Measurements from ENCODE around the gene ZNF101.

ZNF101 gene

GRCh38 chr19:19636573-19637185, 32.0 kb upstream of the ZNF101 start:
- TF ChIP-seq CTCF (IDR thresholded peaks at IDR 0.05; ENCODE audit: low read depth, low read length, missing control alignments): no peak
- H3K36me3 ChIP-seq (replicated peaks): peaks cover 39% of the 10 kb centered on the region
- no peak for DNase-seq
- H3K27me3 ChIP-seq (replicated peaks): no peaks in the 10 kb centered on the region
- no peak overlapping the region for H3K27ac ChIP-seq
- no peak overlapping the region for H3K4me3 ChIP-seq (ENCODE audit: low read depth, low read length)
- in situ Hi-C loops (cut with HindIII; ENCODE audit: low pct_ligation_motif_present, low sequenced_read_pairs): no loop called here

GRCh38 chr19:19637186-19637522, 31.5 kb upstream of the ZNF101 start:
- H3K36me3 ChIP-seq (replicated peaks): peaks cover 39% of the 10 kb centered on the region
- TF ChIP-seq CTCF (IDR thresholded peaks at IDR 0.05; ENCODE audit: low read depth, low read length, missing control alignments): no peak
- no peak overlapping the region for H3K4me3 ChIP-seq (ENCODE audit: low read depth, low read length)
- no peak for DNase-seq
- H3K27ac ChIP-seq: no peak overlapping the region
- H3K27me3 ChIP-seq (replicated peaks): no peaks in the 10 kb centered on the region
- in situ Hi-C loops (cut with HindIII; ENCODE audit: low pct_ligation_motif_present, low sequenced_read_pairs): no loop called here

DNA sequence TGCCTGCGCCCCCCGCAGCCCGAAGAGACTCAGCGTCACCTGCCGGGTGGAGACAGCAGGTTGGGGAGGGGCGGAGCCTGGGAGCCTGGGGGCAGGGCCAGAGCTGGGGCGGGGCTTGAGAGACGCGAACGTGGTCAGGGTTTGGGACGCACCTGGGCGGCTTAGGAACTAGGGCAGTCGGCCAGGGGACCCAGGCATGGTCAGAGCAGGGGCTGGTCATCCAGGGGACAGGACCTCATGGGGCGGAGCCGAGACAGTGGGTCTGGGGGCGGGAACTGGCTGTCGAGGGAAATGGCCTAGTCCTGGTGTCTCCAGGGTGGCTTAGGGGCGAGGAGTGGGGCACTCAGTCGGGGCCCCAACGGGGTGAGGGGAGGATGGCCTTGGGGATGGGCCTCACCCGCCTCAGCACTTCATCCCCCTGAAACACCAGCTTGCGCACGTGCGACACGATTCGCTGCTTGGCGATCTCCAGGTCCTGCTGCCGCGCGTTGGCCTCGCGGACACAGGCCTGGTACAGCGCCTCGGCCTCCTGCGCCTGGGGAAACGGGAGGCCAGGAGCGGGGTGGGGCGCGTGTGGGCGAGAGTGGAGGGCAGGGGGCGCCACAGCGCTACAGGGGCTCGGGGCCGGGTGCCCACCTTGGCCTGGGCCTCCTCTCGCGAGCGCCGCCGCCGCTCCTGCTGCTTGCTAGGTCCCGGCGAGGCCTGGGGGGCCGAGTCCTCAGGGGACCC, 31.0 kb upstream of the ZNF101 start:
- in situ Hi-C loops (cut with HindIII; ENCODE audit: low pct_ligation_motif_present, low sequenced_read_pairs): no loop called here
- Histone ChIP-seq H3K4me3 (ENCODE audit: low read depth, low read length) (no peak overlapping the region), H3K27me3 (replicated peaks) (no peaks in the 10 kb centered on the region), H3K27ac (no peak overlapping the region), H3K36me3 (replicated peaks) (peaks cover 39% of the 10 kb centered on the region)
- no peak for TF ChIP-seq CTCF (IDR thresholded peaks at IDR 0.05; ENCODE audit: low read depth, low read length, missing control alignments)
- DNase-seq: no peak

GRCh38 chr19:19642506-19643157, 26.0 kb upstream of the ZNF101 start:
- in situ Hi-C loops (cut with HindIII; ENCODE audit: low pct_ligation_motif_present, low sequenced_read_pairs): no loop called here
- Histone ChIP-seq H3K4me3 (ENCODE audit: low read depth, low read length) (peak overlapping the region; percentile 81), H3K27ac (no peak overlapping the region), H3K36me3 (replicated peaks) (peaks cover 23% of the 10 kb centered on the region), H3K27me3 (replicated peaks) (no peaks in the 10 kb centered on the region)
- no peak for TF ChIP-seq CTCF (IDR thresholded peaks at IDR 0.05; ENCODE audit: low read depth, low read length, missing control alignments)
- DNase-seq: no peak

GRCh38 chr19:19643158-19644053, 25.2 kb upstream of the ZNF101 start, which contains the start of gene GMIP:
GMIP (minus strand) TSS chr19:19643657; CDS start chr19:19643529, 128 bp downstream.
- Histone ChIP-seq H3K36me3 (replicated peaks) (peaks cover 22% of the 10 kb centered on the region), H3K27me3 (replicated peaks) (no peaks in the 10 kb centered on the region), H3K4me3 (ENCODE audit: low read depth, low read length) (peak within 1 kb of the TSS; percentile 81), H3K27ac (peak within 1 kb of the TSS; percentile 8)
- no peak for DNase-seq
- peak; percentile 88 for TF ChIP-seq CTCF (IDR thresholded peaks at IDR 0.05; ENCODE audit: low read depth, low read length, missing control alignments)
- in situ Hi-C loops (cut with HindIII; ENCODE audit: low pct_ligation_motif_present, low sequenced_read_pairs): no loop called here
